SK-N-SH (cell line): Measurements from ENCODE around the gene GAN. TPM values are rescaled to one million over a fixed set of nuclear protein-coding genes. Genes with fewer than 3 reads are reported as not detected.

Source experiments
- CTCF ChIA-PET: fragments of 300-600, 350-600 bp; formaldehyde crosslinking; extraction: SDS; loops from one replicate; lab custom pipeline; 2021; lab: Yijun Ruan, JAX
- POLR2A ChIA-PET: fragments of 350-600 bp; sonication (Branson Sonifier 250); formaldehyde crosslinking; extraction: SDS; loops from one replicate; lab custom pipeline; 2020; ENCODE audit warnings: antibody characterized with exemption, inconsistent platforms; lab: Yijun Ruan, JAX
- DNase-seq: peaks from one replicate; pipeline ENCODE4 v3.0.0; 2012
- H2AFZ ChIP-seq: fragments of 200-600 bp; sonication (generic); 2 replicates; pipeline ENCODE4 v1.8.1; 2016; ENCODE audit warnings: antibody characterized with exemption, mild to moderate bottlenecking, low read depth
- H3F3A ChIP-seq: fragments of 200-600 bp; sonication (generic); replicated peaks from 2 replicates; pipeline ENCODE3; 2016; ENCODE audit warnings: antibody characterized with exemption, mild to moderate bottlenecking; ENCODE audit not compliant: insufficient read depth
- H3K27ac ChIP-seq, 2 experiments: fragments of 200-500 bp in 1 of 2; fragments of 200-600 bp in 1 of 2; sonication (Bioruptor generic) in 1 of 2; sonication (generic), shearing (Covaris generic) in 1 of 2; 2 replicates each; pipeline versions ENCODE4 v1.5.1 to v1.6.1; 2014 to 2016; ENCODE audit warnings: low read depth in 2 of 2, inconsistent platforms in 1 of 2, low read length in 1 of 2, mild to moderate bottlenecking in 1 of 2, mixed read lengths in 1 of 2
- H3K27me3 ChIP-seq: fragments of 200-600 bp; sonication (generic), shearing (Covaris generic); 2 replicates; pipeline ENCODE4 v1.6.1; 2016; ENCODE audit warnings: mixed run types; ENCODE audit not compliant: insufficient read depth
- H3K36me3 ChIP-seq, 2 experiments: fragments of 200-500 bp in 1 of 2; fragments of 200-600 bp in 1 of 2; sonication (Bioruptor generic) in 1 of 2; sonication (generic) in 1 of 2; replicated peaks in 1 of 2; 2 replicates each; pipeline versions ENCODE3 to v1.5.1; 2014 to 2016; ENCODE audit warnings: low read length in 1 of 2, mild to moderate bottlenecking in 1 of 2; ENCODE audit not compliant: insufficient read depth in 2 of 2, control insufficient read depth in 1 of 2
- H3K4me1 ChIP-seq, 2 experiments: fragments of 200-500 bp in 1 of 2; fragments of 200-600 bp in 1 of 2; sonication (Bioruptor generic) in 1 of 2; sonication (generic), shearing (Covaris generic) in 1 of 2; 2 replicates each; pipeline versions ENCODE4 v1.5.1 to v1.6.1; 2014 to 2016; ENCODE audit warnings: low read depth in 1 of 2, low read length in 1 of 2, mixed run types in 1 of 2; ENCODE audit not compliant: insufficient read depth in 2 of 2, control insufficient read depth in 1 of 2
- H3K4me2 ChIP-seq: fragments of 200-600 bp; sonication (generic), shearing (Covaris generic); 2 replicates; pipeline ENCODE4 v1.6.1; 2017; ENCODE audit warnings: mixed run types
- H3K4me3 ChIP-seq, 2 experiments: fragments of 200-500 bp in 1 of 2; fragments of 200-600 bp in 1 of 2; sonication (Bioruptor generic) in 1 of 2; sonication (generic), shearing (Covaris generic) in 1 of 2; 2 replicates each; pipeline versions ENCODE4 v1.5.1 to v1.8.1; 2014 to 2016; ENCODE audit warnings: low read depth in 2 of 2, inconsistent platforms in 1 of 2, low read length in 1 of 2, mild to moderate bottlenecking in 1 of 2, mixed read lengths in 1 of 2, moderate library complexity in 1 of 2
- H3K79me2 ChIP-seq: fragments of 200-600 bp; sonication (generic); 2 replicates; pipeline ENCODE4 v1.8.1; 2017; ENCODE audit warnings: mild to moderate bottlenecking; ENCODE audit not compliant: insufficient read depth
- H3K9ac ChIP-seq: fragments of 200-600 bp; sonication (generic); 2 replicates; pipeline ENCODE4 v1.6.1; 2017; ENCODE audit warnings: mixed run types
- H3K9me2 ChIP-seq: fragments of 200-600 bp; sonication (generic); 2 replicates; pipeline ENCODE4 v1.6.1; 2017; ENCODE audit warnings: mixed run types
- H3K9me3 ChIP-seq: fragments of 200-600 bp; sonication (generic); 2 replicates; pipeline ENCODE4 v1.6.1; 2017; ENCODE audit warnings: mixed run types, mild to moderate bottlenecking, moderate library complexity
- H4K20me1 ChIP-seq: fragments of 200-600 bp; sonication (generic); 2 replicates; pipeline ENCODE4 v1.6.1; 2017; ENCODE audit warnings: mild to moderate bottlenecking, mixed run types; ENCODE audit not compliant: insufficient read depth
- EZH2phosphoT487 ChIP-seq: fragments of 200-600 bp; sonication (generic); IDR thresholded peaks from 2 replicates; pipeline ENCODE4 v1.6.1; 2017; ENCODE audit warnings: low read depth, mixed run types, mild to moderate bottlenecking, antibody characterized with exemption, moderate library complexity, borderline replicate concordance
- FOXM1 ChIP-seq: IDR thresholded peaks from 2 replicates; pipeline ENCODE4 v1.4.0; 2012; ENCODE audit warnings: low read depth, mild to moderate bottlenecking
- GABPA ChIP-seq: IDR thresholded peaks from 2 replicates; pipeline ENCODE4 v1.4.0; 2012; ENCODE audit warnings: low read depth, mild to moderate bottlenecking
- GATA2 ChIP-seq: sonication (generic); formaldehyde crosslinking; IDR thresholded peaks from 2 replicates; pipeline ENCODE4 v1.5.0; 2020; ENCODE audit warnings: mild to moderate bottlenecking, missing genetic modification reagents
- IRF3 ChIP-seq: fragments of 150-350 bp; IDR thresholded peaks from 2 replicates; pipeline ENCODE4 v1.6.1; 2016; ENCODE audit warnings: mild to moderate bottlenecking, low read depth, low read length
- JUND ChIP-seq: IDR thresholded peaks from 2 replicates; pipeline ENCODE4 v1.4.0; 2012
- MAX ChIP-seq: IDR thresholded peaks from 2 replicates; pipeline ENCODE4 v1.4.0; 2012; ENCODE audit warnings: low read depth
- PBX3 ChIP-seq: IDR thresholded peaks from 2 replicates; pipeline ENCODE4; 2012
- RCOR1 ChIP-seq: fragments of 150-350 bp; IDR thresholded peaks from 2 replicates; pipeline ENCODE4 v1.6.1; 2017; ENCODE audit warnings: antibody characterized with exemption, low read length
- REST ChIP-seq: IDR thresholded peaks from 2 replicates; pipeline ENCODE4 v1.6.1; 2012; ENCODE audit warnings: mild to moderate bottlenecking, low read depth, low read length, moderate library complexity
- RFX5 ChIP-seq: IDR thresholded peaks from 2 replicates; pipeline ENCODE4 v1.6.1; 2012; ENCODE audit warnings: mild to moderate bottlenecking, improper control_type of control experiment, low read length
- RXRA ChIP-seq: IDR thresholded peaks from 2 replicates; pipeline ENCODE4 v1.4.0; 2012; ENCODE audit warnings: low read depth, mild to moderate bottlenecking, borderline replicate concordance
- SIN3A ChIP-seq: IDR thresholded peaks from 2 replicates; pipeline ENCODE4 v1.6.1; 2012; ENCODE audit warnings: low read depth, mild to moderate bottlenecking, low read length, moderate library complexity, borderline replicate concordance
- SMC3 ChIP-seq: IDR thresholded peaks from 2 replicates; pipeline ENCODE4 v1.6.1; 2012; ENCODE audit warnings: low read depth, low read length, improper control_type of control experiment
- TAF1 ChIP-seq: IDR thresholded peaks from 2 replicates; pipeline ENCODE4 v1.6.1; 2012; ENCODE audit warnings: low read depth, mild to moderate bottlenecking, low read length, moderate library complexity, borderline replicate concordance
- TEAD4 ChIP-seq: IDR thresholded peaks from 2 replicates; pipeline ENCODE4 v1.4.0; 2012; ENCODE audit warnings: mild to moderate bottlenecking, borderline replicate concordance; ENCODE audit not compliant: insufficient read depth
- USF2 ChIP-seq: fragments of 150-350 bp; IDR thresholded peaks from 2 replicates; pipeline ENCODE4 v1.6.1; 2017; ENCODE audit warnings: antibody characterized with exemption, low read length, low read depth, borderline replicate concordance
- YY1 ChIP-seq: IDR thresholded peaks from 2 replicates; pipeline ENCODE4 v1.4.0; 2012; ENCODE audit warnings: low read depth, mild to moderate bottlenecking
- WGBS: methylation state at CpG from one replicate; pipeline ENCODE4 v1.1.6; 2017; ENCODE audit warnings: low lambda C conversion rate; 5-methylcytosine and 5-hydroxymethylcytosine counted together
- polyA plus RNA-seq, 3 experiments: library from polyadenylated mRNA; depleted of rRNA; stranded (reverse); fragments of >200 nt; gene quantifications; 2 replicates each; pipeline ENCODE4 v1.2.3, GENCODE V29; 2012
- TF ChIP-seq, protein P1 (sequence below): IDR thresholded peaks from 2 replicates; pipeline ENCODE4 v1.4.0; 2012; ENCODE audit warnings: low read depth, borderline replicate concordance

Gene GAN
- polyA plus RNA-seq, 1 of the 3 experiments (the other 2 are of a cell fraction), result 0.79 TPM

DNA sequence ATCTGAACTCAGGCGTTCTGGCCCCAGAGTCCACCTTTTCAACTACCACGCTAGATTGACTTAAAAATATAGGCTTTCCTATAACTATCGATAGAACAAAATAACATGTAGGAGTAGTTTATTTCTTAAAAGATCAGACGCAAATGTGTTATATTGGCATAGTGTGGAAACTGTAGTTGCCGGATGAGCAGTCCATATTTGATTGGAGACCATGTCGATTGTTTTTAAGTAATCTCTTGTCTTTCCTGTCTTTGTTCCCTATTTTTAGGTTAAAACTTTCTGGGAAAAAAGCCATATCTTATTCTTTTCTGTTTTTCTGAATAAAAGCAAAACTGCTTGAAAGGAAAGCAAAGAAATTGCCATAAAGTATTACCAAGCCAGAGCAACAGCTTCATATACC is 53.1 kb downstream of the GAN start:
- Histone ChIP-seq H3K9ac (no peak overlapping the region), H3F3A (no peaks in the 10 kb centered on the region), H3K27me3 (no peaks in the 10 kb centered on the region), H3K79me2 (no peaks in the 10 kb centered on the region), H3K4me1 (no peaks in the 10 kb centered on the region), H3K36me3 (peaks cover 28 to 49% of the 10 kb centered on the region in 2 experiments), H3K9me2 (no peaks in the 10 kb centered on the region), H3K4me2 (no peak overlapping the region), H3K27ac (no peak overlapping the region), H3K9me3 (no peaks in the 10 kb centered on the region), H2AFZ (no peak overlapping the region), H3K4me3 (no peak overlapping the region), H4K20me1 (no peaks in the 10 kb centered on the region)
- no peak for DNase-seq
- ChIA-PET POLR2A (no interaction called here), CTCF (interaction anchor here (1.0 to 5.1 kb wide), 6 partner anchors 36 to 371 kb away, joined by 5 to 51 read pairs (median 11); no protein-coding TSS in a partner anchor)
- 95% methylated on average over 6 of the region's 6 CpGs for WGBS
- TF ChIP-seq USF2 (no peak), RXRA (no peak), GABPA (no peak), MAX (no peak), EZH2phosphoT487 (no peak), IRF3 (no peak), TEAD4 (no peak), RCOR1 (no peak), GATA2 (no peak), FOXM1 (no peak), PBX3 (no peak), REST (no peak), JUND (no peak), RFX5 (no peak), TAF1 (no peak), YY1 (no peak), SIN3A (no peak), SMC3 (no peak)
- TF ChIP-seq, protein P1, sequence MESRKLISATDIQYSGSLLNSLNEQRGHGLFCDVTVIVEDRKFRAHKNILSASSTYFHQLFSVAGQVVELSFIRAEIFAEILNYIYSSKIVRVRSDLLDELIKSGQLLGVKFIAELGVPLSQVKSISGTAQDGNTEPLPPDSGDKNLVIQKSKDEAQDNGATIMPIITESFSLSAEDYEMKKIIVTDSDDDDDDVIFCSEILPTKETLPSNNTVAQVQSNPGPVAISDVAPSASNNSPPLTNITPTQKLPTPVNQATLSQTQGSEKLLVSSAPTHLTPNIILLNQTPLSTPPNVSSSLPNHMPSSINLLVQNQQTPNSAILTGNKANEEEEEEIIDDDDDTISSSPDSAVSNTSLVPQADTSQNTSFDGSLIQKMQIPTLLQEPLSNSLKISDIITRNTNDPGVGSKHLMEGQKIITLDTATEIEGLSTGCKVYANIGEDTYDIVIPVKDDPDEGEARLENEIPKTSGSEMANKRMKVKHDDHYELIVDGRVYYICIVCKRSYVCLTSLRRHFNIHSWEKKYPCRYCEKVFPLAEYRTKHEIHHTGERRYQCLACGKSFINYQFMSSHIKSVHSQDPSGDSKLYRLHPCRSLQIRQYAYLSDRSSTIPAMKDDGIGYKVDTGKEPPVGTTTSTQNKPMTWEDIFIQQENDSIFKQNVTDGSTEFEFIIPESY, result no peak
